ENCODE data around the gene NFKB2. TPM values are rescaled to one million over a fixed set of nuclear protein-coding genes. Genes with fewer than 3 reads are reported as not detected.
A peak's percentile ranks its signal among the peaks of the same experiment; 100 is the strongest.

The NFKB2 gene
- total RNA-seq, 2 donors from 2014 or later: 364 to 390 TPM

DNA sequence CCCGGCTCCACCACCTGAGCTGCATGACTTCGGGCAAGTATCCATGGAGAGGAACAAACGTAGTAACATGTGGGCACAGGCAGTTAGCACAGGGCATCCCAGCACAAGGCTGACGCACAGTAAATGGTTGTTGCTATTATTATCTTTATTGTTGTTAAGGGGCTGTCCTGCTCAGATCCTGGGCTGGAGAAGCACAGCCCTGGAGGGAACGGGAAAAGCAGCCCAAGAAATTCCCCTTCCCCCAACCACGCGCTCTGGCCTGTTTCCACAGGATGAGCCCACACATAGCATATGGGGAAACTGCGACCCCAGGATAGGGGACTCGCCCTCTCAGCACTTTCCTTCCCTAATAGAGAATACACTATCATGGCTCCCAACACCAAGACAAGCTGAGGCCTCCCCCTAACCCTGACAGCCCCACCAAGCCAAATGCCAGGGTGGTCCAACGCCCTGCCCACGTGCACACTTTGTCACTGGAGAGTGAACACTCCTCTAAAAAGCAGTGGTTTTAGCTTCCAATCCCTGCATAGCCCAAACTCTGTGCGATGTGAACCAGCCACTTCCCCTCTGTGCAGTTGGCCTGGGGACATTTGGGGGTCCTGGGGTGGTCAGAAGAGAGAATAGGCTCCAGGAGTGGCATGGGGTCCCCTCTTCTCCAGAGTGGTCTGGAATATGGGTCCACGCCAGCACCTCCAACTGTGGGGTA, 12.1 kb downstream of the NFKB2 start:
- no peaks in the 10 kb centered on the region for H3K9me3 ChIP-seq (ENCODE audit: control insufficient read depth, low read length, poor library complexity, severe bottlenecking)
- peaks cover 35% of the 10 kb centered on the region for H3K4me1 Mint-ChIP-seq
- peaks cover 35% of the 10 kb centered on the region for H3K27me3 Mint-ChIP-seq
- no peak for DNase-seq
- ATAC-seq: no peak
- H3K4me3 Mint-ChIP-seq: peak overlapping the region; percentile 77
- peaks cover 8% of the 10 kb centered on the region for H3K36me3 Mint-ChIP-seq (ENCODE audit: low read depth)
- peak overlapping the region; percentile 95 for H3K27ac Mint-ChIP-seq

DNA sequence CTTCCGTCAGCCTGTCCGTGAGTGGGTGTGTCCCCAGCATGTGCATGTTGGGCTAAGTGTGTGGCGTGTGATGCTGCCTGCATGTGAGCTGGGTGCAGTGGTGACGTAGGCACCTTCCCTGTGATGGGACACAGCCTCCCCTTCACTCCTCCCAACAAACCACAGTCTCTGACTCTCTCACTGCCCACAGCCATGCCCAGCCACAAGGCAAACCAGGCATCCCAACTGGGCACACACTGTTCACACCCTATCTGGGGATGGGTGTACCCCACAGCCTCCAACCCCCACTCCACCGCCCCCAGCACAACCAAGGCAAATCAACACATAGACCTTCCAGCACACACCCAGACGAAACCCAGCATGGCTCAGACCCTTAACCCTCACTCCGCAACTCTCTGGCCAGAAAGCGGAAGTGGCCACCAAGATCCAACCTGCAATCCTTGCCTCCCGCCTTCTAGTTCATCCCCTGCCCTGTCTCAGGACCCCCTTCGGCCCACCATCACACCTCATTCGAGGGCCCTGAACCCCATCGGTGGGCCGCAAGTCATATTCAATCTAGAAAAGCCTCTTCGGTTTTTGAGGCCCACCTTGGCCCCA, 12.7 kb downstream of the NFKB2 start:
- Mint-ChIP-seq H3K4me3 (peak overlapping the region; percentile 84), H3K36me3 (ENCODE audit: low read depth) (peaks cover 8% of the 10 kb centered on the region), H3K27me3 (peaks cover 35% of the 10 kb centered on the region), H3K4me1 (peaks cover 39% of the 10 kb centered on the region), H3K27ac (peak overlapping the region; percentile 95)
- no peak for DNase-seq
- no peaks in the 10 kb centered on the region for H3K9me3 ChIP-seq (ENCODE audit: control insufficient read depth, low read length, poor library complexity, severe bottlenecking)
- peak; percentile 9 for ATAC-seq

- peak; percentile 53 for ATAC-seq
Observed at GRCh38 chr10:102408728-102409603, 13.5 kb downstream of the NFKB2 start.

GRCh38 chr10:102409604-102410428, 14.3 kb downstream of the NFKB2 start:
- ATAC-seq (no peak), DNase-seq (no peak)
- no peaks in the 10 kb centered on the region for H3K9me3 ChIP-seq (ENCODE audit: control insufficient read depth, low read length, poor library complexity, severe bottlenecking)
- Mint-ChIP-seq H3K36me3 (ENCODE audit: low read depth) (peaks cover 8% of the 10 kb centered on the region), H3K4me1 (peaks cover 32% of the 10 kb centered on the region), H3K27me3 (peaks cover 42% of the 10 kb centered on the region), H3K4me3 (peak overlapping the region; percentile 90), H3K27ac (peak overlapping the region; percentile 79)

More at GRCh38 chr10:102408728-102409603, 13.5 kb downstream of the NFKB2 start:
- no peaks in the 10 kb centered on the region for H3K9me3 ChIP-seq (ENCODE audit: control insufficient read depth, low read length, poor library complexity, severe bottlenecking)
- Mint-ChIP-seq H3K4me3 (peak overlapping the region; percentile 90), H3K36me3 (ENCODE audit: low read depth) (peaks cover 8% of the 10 kb centered on the region), H3K27me3 (peaks cover 35% of the 10 kb centered on the region), H3K4me1 (peaks cover 34% of the 10 kb centered on the region), H3K27ac (peak overlapping the region; percentile 95)
- peak; percentile 44 to 59 (median 55) for DNase-seq

DNA sequence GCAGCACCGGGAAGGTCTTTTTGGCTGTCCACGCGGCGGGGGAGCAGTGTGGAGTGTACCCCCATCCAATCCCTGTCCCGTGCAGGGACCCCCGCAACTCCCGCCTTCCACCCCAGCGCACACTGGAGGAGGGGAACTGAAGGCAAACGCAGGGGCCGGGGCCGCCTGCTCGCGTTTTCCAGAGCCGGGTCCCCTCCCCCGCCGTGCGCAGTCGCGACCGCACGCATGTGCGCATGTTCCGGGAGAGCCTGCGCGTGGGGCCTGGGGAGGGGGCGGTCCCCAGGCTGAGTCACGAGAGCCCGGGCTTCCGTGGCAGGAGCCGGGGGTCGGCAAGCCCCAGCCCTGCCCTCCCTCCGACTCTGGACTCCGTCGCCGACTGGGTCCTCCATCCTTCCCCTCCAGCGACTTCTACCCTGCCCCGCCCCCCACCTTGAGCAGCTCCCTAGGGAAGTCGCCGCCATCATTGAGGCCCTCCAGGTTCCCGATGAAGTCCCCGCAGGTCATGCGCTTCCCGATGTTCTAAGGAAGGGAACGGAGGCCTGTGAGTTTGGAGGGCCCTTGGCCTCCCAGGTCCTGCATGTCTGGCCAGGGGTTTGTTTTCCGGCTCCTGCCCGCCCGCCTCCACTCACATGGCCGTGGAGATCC, 15.0 kb downstream of the NFKB2 start:
- ATAC-seq: peak; percentile 5
- DNase-seq: peak in 1 of 3 donors; percentile 28
- Mint-ChIP-seq H3K36me3 (ENCODE audit: low read depth) (peaks cover 8% of the 10 kb centered on the region), H3K27ac (peak overlapping the region; percentile 79), H3K4me3 (peak overlapping the region; percentile 90), H3K4me1 (peaks cover 31% of the 10 kb centered on the region), H3K27me3 (peaks cover 43% of the 10 kb centered on the region)
- no peaks in the 10 kb centered on the region for H3K9me3 ChIP-seq (ENCODE audit: control insufficient read depth, low read length, poor library complexity, severe bottlenecking)

- no peak for ATAC-seq
- Mint-ChIP-seq H3K27me3 (peaks cover 53% of the 10 kb centered on the region), H3K4me1 (peaks cover 26% of the 10 kb centered on the region), H3K4me3 (peak overlapping the region; percentile 83), H3K36me3 (ENCODE audit: low read depth) (peaks cover 11% of the 10 kb centered on the region), H3K27ac (no peak overlapping the region)
- no peaks in the 10 kb centered on the region for H3K9me3 ChIP-seq (ENCODE audit: control insufficient read depth, low read length, poor library complexity, severe bottlenecking)
- DNase-seq: no peak
Observed at GRCh38 chr10:102411341-102412255, 16.1 kb downstream of the NFKB2 start.

DNA sequence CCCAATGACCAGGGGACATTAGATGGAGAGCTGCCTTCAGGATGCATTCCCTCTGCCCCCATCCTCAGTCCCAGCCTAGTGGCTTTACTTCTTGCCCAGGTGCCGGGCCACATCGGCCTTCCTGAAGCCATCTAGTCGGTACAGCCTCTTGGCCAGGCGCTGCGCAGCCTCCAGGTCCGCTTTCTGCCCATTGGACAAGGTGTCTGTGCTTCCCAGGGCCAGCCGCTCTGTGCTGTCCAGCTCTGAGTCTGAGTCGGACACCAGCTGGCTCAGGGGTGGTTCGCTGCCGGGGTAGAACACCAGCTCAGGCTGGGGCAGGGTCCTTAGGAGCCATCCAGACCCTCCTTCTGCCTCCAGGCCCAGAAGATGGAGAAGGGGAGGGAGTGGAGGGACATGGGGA, 16.8 kb downstream of the NFKB2 start:
- Mint-ChIP-seq H3K27me3 (peaks cover 58% of the 10 kb centered on the region), H3K4me1 (peaks cover 26% of the 10 kb centered on the region), H3K27ac (no peak overlapping the region), H3K36me3 (ENCODE audit: low read depth) (peaks cover 11% of the 10 kb centered on the region), H3K4me3 (peak overlapping the region; percentile 39)
- ATAC-seq (no peak), DNase-seq (no peak)
- H3K9me3 ChIP-seq (ENCODE audit: control insufficient read depth, low read length, poor library complexity, severe bottlenecking): no peaks in the 10 kb centered on the region

DNA sequence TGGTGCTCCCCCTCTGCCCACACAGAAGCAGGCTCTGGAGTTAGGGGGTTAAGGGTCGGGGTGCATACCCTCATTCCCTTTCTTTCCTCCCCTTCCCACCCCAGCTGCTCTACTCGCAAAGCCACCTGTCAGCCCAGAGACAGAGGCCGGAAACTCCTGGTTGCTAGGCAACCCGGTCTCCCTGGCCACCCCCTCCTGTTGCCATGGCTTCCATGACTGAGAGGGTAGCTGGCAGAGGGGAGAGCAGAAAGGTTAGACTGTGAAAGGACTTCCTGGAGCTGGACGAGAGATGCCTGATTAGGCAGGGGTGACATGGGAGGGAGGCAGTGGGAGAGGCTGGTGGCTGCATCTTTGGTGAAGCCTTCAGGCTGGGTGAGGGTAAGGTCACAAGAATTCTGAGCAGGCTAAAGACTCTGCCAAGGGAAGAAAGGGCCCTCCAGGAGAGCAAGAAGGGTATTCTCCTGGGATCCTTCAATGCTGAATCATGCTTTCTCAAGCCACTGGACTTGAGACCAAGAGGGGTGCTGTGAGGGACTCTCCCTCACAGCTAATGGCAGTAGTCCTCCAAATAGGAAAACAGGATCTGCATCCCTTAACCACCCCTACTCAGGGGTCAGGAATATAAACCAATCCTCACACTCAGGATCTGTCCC, 17.7 kb downstream of the NFKB2 start:
- Mint-ChIP-seq H3K36me3 (ENCODE audit: low read depth) (peaks cover 11% of the 10 kb centered on the region), H3K4me3 (no peak overlapping the region), H3K27ac (no peak overlapping the region), H3K27me3 (peaks cover 59% of the 10 kb centered on the region), H3K4me1 (peaks cover 25% of the 10 kb centered on the region)
- no peak for DNase-seq
- no peaks in the 10 kb centered on the region for H3K9me3 ChIP-seq (ENCODE audit: control insufficient read depth, low read length, poor library complexity, severe bottlenecking)
- ATAC-seq: no peak

- H3K9me3 ChIP-seq (ENCODE audit: control insufficient read depth, low read length, poor library complexity, severe bottlenecking): no peaks in the 10 kb centered on the region
- Mint-ChIP-seq H3K4me1 (peaks cover 24% of the 10 kb centered on the region), H3K27me3 (peaks cover 56% of the 10 kb centered on the region), H3K27ac (peak overlapping the region; percentile 51), H3K36me3 (ENCODE audit: low read depth) (peaks cover 11% of the 10 kb centered on the region), H3K4me3 (no peak overlapping the region)
- no peak for DNase-seq
- ATAC-seq: no peak
Observed at GRCh38 chr10:102413806-102414561, 18.5 kb downstream of the NFKB2 start.

- ATAC-seq (no peak), DNase-seq (no peak)
- Mint-ChIP-seq H3K27me3 (peaks cover 52% of the 10 kb centered on the region), H3K4me3 (no peak overlapping the region), H3K4me1 (peaks cover 22% of the 10 kb centered on the region), H3K27ac (no peak overlapping the region), H3K36me3 (ENCODE audit: low read depth) (peaks cover 8% of the 10 kb centered on the region)
- no peaks in the 10 kb centered on the region for H3K9me3 ChIP-seq (ENCODE audit: control insufficient read depth, low read length, poor library complexity, severe bottlenecking)
Observed at GRCh38 chr10:102414749-102415148, 19.2 kb downstream of the NFKB2 start.

DNA sequence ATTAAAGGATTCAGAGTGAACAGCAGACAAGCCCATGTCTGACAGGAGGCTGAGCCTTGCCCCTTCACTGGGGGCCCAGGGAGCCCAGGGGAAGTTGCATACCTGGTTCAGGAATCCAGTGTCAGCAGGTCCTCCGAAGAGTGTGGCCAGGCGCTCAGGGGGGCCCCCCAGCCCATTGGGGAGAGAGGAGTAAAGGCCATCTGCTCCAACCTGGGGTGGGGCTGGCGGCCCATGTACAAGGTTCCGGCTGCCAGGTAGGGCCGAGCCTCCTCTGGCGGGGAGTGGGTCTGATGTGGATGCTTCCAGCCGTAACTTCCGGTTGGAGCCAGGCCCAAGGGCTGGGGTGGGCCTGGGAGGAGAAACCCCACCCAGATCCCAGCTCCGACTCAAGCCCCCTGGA, 20.8 kb downstream of the NFKB2 start:
- Mint-ChIP-seq H3K36me3 (ENCODE audit: low read depth) (peaks cover 6% of the 10 kb centered on the region), H3K27ac (no peak overlapping the region), H3K4me1 (peaks cover 20% of the 10 kb centered on the region), H3K27me3 (peaks cover 43% of the 10 kb centered on the region), H3K4me3 (no peak overlapping the region)
- no peaks in the 10 kb centered on the region for H3K9me3 ChIP-seq (ENCODE audit: control insufficient read depth, low read length, poor library complexity, severe bottlenecking)
- no peak for DNase-seq
- no peak for ATAC-seq
